GM21529 (cell line): ENCODE data around the gene PCNA.
"Not testable (repeated sequence)": the region's sequence is repeated elsewhere in the genome, so short reads cannot be mapped to it uniquely, and the experiment has no call there.

Experiments
- ATAC-seq: cut with Tn5 transposase; IDR thresholded peaks from one replicate; pipeline ENCODE4 v1.9.1; 2021; ENCODE audit not compliant: unreplicated experiment

The PCNA gene

DNA sequence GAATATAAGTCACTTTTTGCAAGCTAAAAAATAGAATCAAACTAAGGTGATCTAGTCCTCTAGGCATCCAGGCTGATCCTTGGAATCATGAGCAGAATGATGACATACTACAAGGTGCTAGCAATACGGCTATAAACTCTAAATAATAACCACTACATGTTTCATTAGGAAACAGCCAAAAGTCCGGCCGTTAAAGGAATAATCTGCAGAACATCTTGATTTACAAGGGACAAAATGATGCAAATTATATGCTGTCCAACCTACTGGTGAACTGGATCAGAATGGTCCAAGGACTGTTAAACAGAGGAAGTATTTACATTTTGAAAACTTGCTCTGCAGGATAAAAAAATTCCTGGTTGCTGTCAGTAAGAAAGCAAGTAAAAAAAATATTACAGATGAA is 19.8 kb downstream of the PCNA start:
- not testable (repeated sequence) for ATAC-seq

DNA sequence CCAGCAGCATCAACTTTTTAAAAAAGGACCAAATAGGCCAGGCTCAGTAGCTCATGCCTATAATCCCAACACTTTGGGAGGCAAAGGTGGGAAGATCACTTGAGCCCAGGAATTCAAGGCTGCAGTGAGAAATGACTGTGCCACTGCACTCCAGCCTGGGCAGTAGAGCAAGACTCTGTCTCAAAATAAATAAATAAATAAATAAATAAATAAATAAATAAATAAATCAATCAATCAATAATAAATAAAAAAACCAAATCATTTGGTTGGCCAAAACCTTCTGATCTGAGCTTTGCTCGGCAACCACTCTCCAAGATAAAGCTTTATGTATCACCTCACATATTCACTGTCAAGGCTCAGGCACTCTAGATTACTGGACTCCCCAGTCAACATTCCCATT is 20.7 kb downstream of the PCNA start:
- not testable (repeated sequence) for ATAC-seq

DNA sequence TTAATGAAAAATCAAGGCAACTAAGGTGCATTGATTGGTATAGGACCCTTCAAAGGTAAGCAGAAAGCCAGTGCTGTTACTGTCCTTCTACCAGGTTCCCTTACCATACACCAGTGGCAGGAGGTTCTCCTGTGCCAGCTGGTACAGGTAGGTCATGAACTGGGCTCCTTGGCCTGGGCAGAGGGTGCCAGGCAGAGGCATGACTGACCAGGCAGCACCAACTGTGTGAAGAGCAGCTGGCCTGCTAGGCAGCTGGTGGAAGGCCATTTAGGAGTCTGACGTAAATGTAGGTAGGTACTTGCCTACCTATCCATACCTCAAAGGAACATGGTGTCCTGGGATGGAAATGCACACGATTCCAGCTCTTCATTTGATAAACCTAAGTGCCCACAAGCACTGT is 23.3 kb downstream of the PCNA start:
- no peak for ATAC-seq

DNA sequence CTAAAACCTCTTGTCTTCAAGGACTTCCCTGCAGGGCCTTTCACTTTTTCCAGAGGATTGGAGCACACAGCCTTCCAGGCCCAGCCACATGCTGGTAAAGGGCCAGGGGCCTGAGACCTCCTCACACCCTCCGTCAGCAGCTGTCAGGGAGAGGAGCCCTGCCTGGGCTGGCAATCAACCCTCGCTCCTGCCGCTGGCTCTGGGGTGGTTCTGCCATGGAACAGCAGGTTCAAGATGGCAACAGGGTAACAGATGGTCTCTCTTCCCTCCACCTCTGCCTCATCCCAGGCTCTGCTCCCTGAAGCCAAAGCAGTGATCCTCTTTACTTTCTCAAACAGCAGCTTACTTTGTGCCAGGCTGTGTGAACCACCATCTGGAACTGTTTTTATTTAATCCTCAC is 23.8 kb downstream of the PCNA start:
- ATAC-seq: no peak

DNA sequence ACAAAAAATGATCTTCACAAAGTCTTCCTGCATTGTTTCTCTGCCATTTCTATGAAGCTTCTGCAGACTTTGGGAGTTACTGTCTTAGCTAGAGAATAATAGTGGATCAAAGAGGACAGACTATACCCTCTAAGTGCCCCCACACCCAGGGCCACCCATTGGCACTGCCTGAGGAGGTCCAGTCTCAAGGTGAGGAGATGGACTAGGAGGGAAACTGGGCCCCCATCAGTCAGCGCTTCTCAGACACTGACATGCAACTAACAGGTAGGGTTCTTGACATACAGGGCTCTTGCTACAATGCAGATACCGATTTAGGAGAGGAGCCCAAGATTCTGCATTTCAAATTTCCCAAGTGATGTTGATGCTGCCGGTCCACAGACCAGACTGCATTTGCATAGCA is 24.3 kb downstream of the PCNA start:
- no peak for ATAC-seq

DNA sequence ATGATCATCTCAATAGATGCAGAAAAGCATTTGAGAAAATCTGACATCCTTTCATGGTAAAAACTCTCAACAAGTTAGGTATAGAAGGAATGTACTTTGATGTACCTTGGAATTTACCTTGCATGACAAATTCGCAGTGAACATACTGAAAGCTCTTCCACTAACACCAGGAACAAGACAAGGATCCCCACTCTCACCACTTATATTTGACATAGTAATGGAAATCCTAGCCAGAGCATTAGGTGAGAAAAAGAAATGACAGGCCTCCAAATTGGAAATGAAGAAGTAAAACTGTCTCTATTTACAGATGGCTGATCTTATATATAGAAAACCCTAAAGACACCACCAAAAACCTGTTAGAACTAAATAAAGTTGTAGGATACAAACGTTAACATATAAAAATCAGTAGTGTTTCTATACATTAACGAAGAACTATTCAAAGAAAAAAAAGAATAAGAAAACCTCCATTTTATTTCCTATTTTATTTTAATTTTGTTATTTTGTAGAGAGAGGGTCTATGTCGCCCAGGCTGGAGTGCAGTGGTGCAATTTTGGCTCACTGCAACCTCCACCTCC is 26.9 kb downstream of the PCNA start:
- no peak for ATAC-seq

DNA sequence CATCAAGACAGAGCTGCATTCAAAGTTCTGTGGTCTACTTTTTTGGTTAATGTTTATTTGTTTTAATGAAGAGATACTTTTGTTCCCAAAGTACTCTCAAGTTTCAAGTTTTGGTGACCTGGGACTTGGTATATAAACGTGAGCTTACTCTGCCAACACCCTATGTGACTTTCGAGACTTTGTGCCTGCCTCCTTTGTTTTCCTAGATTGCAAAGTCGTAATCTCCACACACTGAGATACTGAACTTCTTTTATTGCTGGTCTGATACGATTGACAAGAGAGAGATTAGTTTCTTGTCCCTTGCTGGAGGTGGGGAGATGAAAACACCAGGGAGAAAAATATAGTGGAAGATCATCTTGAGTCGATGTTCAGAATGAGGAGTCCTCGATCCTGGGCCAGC is 27.9 kb downstream of the PCNA start:
- ATAC-seq: no peak

DNA sequence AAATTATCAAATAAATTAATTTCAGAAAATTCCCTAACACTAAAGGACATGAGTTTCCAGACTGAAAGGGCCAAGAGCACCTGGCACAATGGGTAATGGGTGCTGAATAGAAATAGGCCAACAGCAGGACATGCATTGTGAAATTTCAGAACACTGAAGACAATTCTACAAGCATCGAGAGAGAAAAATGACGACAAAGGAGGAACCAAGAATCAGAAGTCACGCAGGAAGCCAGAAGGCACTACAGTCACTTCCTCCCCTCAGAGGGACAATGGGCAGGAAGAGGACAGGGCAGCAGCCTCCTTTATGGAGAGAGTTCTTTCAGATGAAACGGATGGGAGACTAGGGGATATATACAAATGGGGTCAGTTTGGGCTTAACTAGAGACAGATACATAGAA is 29.6 kb downstream of the PCNA start:
- peak; percentile 77 for ATAC-seq

DNA sequence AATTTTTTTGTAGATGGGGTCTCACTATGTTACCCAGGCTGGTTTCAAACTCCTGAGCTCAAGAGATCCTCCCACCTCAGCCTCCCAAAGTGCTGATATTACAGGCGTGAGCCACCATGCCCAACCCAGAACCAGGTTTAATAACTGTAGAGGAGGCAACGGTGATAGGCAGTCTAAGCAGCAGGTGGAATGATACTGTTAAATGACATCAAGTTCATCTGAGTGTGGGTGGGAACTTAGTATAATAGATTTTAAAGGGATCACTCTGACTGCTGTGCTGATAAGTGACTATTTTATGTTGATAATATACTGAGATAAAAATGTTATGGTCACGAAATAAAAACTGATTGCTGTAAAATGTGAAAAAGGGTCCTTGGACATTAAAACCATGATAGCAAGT is 31.1 kb downstream of the PCNA start:
- no peak for ATAC-seq

DNA sequence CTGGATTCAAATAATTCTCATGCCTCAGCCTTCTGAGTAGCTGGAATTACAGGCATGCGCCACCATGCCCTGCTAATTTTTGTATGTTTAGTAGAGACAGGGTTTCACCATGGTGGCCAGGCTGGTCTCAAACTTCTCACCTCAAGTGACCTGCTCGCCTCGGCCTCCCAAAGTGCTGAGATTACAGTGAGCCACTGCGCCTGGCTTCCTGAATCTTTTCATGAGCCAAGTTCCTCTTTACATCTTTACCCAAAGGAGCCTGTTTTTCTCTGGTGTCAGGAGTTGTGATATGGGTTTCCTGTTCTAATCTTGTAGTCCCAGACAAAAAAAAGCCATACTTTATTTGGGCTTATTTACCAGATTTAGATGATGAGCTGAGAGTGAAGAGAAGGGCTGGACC is 34.4 kb downstream of the PCNA start:
- ATAC-seq: no peak

DNA sequence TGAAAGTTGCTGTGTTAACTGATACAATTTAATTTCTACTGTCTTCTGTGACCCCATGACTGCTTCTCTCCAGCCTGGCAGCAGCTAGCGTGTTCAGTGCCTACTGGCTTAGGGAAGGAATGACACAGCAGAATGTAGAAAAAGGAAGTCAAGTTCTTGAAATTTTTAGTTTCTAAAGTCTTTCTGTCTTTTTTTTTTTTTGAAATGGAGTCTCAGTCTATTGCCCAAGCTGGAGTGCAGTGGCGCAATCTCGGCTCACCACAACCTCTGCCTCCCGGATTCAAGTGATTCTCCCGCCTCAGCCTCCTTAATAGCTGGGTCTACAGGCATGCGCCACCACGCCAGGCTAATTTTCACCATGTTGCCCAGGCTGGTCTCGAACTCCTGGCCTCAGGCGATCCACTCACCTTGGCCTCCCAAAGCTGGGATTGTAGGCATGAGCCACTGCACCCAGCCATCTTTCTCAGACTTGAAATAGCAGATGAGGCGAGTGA is 39.3 kb downstream of the PCNA start:
- ATAC-seq: peak; percentile 27

DNA sequence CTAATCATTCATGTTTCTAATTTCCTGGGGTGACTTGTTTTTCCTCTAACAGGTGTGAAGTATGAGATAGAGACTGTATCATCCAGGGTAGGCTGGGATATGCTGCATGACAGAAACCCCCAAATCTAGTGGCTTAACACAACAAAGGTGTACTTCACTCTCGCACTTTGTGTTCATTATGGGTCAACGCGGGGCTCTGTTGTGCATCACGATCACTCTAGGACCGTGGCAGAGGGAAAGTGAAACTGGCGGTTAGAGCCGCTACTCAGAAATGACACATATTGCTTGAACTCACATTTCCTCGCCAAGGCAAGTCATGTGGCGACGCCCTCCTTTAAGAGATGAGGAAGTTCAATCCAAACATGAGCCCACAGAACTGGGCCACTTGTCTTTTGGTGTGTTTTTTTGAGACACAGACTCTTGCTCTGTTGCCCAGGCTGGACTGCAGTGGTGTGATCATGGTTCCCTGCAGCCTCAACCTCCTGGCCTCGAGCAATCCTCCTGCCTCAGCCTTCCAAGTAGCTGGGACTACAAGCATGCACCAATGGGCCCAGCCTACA is 41.3 kb downstream of the PCNA start:
- ATAC-seq: peak; percentile 95

DNA sequence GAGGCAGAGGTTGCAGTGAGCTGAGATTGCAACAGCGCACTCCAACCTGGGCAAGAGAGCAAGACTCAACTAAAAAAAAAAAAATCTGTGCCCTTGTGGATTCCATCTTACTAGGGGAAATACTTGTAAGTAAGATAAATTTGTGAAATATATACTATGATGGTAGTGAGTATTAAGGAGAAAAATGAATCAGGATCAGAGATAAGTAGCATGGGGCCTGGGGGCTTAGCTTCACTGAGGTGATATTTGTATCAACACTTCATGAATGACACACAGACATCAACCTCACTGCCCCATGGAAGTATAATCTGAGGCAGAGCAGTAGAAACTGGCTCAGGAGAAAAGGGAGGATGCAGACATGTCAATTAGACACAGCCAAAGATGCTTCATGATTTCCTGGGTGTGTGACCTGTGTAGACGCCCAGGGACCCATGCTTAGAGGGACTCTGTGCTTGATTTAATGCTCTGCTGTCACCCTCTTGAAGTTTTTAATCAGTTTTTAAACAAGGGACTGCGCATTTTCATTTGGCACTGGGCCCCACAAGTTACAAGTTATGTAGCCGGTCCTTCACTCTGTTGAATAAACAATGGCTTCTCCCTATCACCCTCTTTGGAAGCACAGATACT is 41.9 kb downstream of the PCNA start:
- ATAC-seq: no peak

DNA sequence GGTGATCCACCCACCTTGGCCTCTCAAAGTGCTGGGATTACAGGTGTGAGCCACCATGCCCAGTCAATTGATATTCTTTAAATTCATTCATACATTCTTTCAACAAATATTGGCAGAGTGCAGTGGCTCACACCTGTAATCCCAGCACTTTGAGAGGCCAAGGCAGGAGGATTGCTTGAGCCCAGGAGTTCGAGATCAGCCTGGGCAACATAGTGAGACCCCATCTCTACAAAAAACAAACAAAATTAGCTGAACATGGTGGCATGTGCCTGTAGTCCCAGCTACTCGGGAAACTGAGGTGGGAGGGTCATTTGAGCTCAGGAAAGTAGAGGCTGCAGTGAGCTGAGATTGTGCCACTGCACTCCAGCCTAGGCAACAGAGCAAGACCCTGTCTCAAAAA is 42.8 kb downstream of the PCNA start:
- ATAC-seq: not testable (repeated sequence)

DNA sequence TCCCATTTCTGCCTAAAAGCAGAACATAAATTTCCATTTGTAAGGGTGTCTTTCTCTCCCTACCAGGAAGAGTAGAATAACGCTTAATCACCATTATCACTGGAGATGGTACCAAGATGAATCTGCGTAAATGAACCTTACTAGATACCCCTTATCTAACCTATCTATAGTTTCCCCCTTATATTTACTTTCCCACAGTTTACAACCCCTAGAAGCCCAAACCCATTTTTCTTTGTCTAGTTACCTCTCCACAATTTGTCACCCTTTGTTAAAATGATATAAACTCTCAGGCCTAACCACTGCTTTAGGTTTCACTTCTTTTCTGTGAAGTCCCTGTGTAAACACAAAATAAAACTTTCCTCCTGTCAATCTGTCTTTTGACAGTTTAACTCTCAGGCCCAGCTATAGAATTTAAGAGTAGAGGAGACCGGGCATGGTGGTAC is 45.5 kb downstream of the PCNA start:
- ATAC-seq: peak; percentile 29

DNA sequence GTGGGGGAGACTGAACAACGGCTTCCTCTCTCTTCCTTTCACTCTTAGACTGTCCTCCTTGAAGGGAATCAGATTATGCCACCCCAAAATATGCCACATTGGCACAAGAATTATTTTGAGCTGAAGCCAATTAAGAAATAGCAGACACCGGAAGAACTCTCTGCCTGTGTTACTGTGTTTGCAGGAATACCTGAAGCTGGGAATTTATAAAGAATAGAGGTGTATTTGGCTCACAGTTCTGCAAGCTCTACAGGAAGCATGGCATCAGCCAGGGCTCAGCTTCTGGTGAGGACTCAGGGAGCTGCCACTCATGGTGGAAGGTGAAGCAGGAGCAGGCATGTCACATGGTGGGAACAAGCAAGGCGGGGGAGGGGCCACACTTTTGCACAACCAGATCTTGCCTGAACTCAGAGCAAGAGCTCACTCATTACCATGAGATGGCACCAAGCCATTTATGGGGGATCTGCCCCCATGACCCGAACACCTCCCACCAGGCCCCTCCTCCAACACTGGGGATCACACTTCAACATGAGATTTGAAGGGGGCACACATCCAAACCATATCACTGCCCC is 46.0 kb downstream of the PCNA start:
- ATAC-seq: no peak

DNA sequence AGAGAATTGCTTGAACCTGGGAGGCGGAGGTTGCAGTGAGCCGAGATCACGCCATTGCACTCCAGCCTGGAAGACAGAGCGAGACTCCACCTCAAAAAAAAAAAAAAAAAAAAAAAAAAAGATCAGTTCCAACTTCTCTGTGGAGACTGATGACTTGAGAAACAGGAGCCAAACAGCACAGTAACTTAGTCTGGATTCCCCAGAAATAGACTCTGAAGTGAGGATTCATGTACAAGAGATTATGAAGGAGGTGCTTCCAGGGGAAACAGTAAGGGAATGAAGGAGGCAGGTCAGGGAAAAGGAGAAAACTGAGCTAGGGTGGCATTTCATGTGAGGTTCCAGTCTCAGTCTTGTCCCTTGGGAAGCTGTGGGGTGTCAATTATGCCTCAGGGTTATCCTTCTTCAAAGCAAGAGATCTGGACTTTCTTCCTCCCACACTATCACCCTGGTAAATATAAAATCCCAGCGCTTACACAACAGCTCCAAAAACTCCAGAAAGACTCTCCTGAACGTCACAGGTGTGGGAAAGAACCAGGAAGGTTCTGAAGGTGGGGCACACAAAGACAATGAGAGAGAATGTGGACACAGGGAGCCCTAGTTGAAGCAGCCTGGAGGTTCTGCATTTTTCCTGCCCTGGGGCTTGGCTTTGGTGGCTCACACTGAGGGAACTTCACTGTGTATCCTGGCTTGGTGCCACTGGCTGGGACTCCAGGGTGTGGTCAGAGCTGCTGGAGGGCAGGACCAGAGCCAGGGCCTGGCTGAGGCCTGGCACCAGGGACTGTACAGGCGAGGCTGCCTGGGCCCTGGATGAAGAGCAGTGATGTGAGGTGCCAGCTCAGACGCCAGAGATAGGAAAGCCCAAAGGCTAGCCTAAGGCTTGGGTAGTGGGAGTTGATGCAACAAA is 46.8 kb downstream of the PCNA start:
- no peak for ATAC-seq

DNA sequence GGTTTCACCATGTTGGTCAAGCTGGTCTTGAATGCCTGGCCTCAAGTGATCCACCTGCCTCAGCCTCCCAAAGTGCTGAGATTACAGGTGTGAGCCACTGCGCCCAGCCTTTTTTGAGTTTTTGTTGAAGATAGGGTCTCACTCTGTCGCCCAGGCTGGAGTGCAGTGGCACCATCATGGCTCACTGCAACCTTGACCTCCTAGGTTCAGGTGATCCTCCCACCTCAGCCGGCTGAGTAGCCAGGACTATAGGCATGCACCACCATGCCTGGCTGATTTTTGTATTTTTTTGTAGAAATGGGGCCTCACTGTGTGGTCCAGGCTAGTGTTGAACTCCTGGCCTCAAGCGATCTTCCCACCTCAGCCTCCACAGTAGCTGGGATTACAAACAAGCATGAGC is 47.8 kb downstream of the PCNA start:
- ATAC-seq: not testable (repeated sequence)

DNA sequence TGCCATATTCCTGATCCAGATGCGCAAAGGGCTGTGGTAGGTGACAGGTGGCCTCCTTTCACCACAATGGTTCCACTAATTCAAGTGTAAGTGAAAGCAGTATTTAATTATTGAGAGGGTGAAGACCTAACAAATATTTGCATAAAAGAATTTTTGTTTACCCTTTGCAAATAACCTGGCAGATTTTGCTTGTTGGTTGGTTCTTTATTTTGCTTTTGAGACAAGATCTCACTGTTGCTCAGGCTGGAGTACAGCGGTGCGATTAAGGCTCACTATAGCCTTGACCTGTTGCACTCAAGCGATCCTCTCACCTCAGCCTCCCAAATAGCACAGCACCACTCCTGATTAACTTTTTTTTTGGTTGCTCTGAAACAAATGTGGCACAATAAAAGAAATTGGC is 49.2 kb downstream of the PCNA start:
- ATAC-seq: no peak

DNA sequence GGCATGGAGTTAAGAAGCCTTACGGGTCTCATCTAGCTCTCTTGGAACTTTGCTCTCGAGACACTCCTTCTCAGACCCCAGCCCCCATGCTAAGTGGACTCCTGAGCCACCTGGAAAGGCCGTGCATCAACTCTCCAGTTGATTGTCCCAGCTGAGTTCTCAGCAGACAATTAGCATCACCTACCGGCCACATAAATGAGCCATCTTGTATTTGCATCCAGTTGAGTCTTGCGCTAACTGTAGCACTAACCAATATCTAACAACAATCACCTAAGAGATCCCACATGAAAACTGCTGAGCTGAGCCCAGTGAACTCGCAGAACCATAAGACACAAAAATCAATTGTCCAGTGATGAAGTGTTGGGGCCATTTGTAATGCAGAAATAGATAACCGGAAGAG is 49.7 kb downstream of the PCNA start:
- ATAC-seq: no peak

DNA sequence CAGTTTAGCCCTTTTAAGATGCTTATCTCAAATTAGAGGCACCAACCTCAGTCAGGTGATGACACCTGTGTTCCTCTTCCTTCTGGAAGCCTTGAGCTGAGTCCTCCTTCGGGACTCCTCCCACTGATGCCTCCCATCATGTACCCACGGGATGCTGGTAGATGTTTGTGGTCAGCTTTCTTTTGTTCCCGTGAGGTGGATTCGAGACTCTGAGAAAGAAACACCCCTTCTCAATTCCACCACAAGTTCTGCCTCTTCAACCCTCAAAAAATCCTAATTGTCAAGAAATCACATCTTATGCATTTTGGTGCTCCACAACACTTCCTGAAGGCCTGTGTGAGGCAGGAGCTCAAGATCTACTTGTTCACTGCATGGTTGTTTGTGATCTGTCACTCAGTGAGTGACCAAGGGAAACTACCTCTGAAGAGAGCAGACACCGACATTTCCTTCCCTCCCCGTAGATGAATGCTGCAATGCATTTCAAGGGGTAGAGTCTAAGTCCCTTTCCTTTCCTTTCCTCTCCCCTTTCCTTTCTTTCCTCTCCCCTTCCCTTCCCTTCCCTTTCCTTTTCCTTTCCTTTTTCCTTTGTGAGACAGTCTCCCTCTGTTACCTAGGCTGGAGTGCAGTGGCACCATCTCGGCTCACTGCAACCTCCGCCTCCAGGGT is 50.5 kb downstream of the PCNA start:
- no peak for ATAC-seq
